GM20000 (cell line): ENCODE data around the gene UNC5C.

Experiments
- DNase-seq: peaks from one replicate; pipeline ENCODE4 v3.0.0; 2012; ENCODE audit warnings: low spot score
- CTCF ChIP-seq: IDR thresholded peaks from 2 replicates; pipeline ENCODE4 v1.5.1; 2012; ENCODE audit warnings: mild to moderate bottlenecking, control low read depth; ENCODE audit errors: extremely low read depth, missing control alignments

Gene UNC5C

GRCh38 chr4:95198961-95199360, 349.8 kb downstream of the UNC5C start:
- no peak for DNase-seq
- TF ChIP-seq CTCF, result no peak

- no peak for DNase-seq
- TF ChIP-seq CTCF, result no peak
These were observed 351.4 kb downstream of the UNC5C start for GRCh38 chr4:95197353-95197752.

- DNase-seq, result no peak
- no peak for TF ChIP-seq CTCF
These were observed 355.2 kb downstream of the UNC5C start for GRCh38 chr4:95193391-95194224.

GRCh38 chr4:95191537-95191936, 357.2 kb downstream of the UNC5C start:
- TF ChIP-seq CTCF, result no peak
- DNase-seq, result no peak

- no peak for DNase-seq
- no peak for TF ChIP-seq CTCF
These were observed 357.9 kb downstream of the UNC5C start for GRCh38 chr4:95190751-95191436.

- no peak for DNase-seq
- TF ChIP-seq CTCF, result no peak
These were observed 359.9 kb downstream of the UNC5C start for GRCh38 chr4:95188701-95189370.

- TF ChIP-seq CTCF, result no peak
- DNase-seq, result no peak
These were observed 362.1 kb downstream of the UNC5C start for GRCh38 chr4:95186666-95187065.
